Ovary (tissue), 3 donors: ENCODE measurements around the gene LRMDA.
A peak's percentile ranks its signal among the peaks of the same experiment; 100 is the strongest.

Source experiments
- CTCF ChIP-seq, 3 donors: fragments of 450-650 bp in 2 of 3; fragments of 200-600 bp in 1 of 3; IDR thresholded peaks; one replicate each; pipeline versions ENCODE4 v1.5.1 to v1.8.0; 2016 to 2022; ENCODE audit warnings: antibody characterized with exemption in 3 of 3, mild to moderate bottlenecking in 1 of 3
- POLR2A ChIP-seq: fragments of 450-650 bp; IDR thresholded peaks from one replicate; pipeline ENCODE4 v1.6.1; 2017; ENCODE audit warnings: antibody characterized with exemption, mild to moderate bottlenecking, moderate library complexity
- donor health status: DM: no; HTN: no; CAD: no.

- TF ChIP-seq CTCF (IDR thresholded peaks at IDR 0.05), result peak; percentile 27 to 80 (median 70)
- peak; percentile 94 for TF ChIP-seq POLR2A
Observed at GRCh38 chr10:75401569-75402485, 29.6 kb upstream of the LRMDA start, which contains the start of gene ZNF503.
